Spleen (tissue), 11 donors: Measurements from ENCODE around the gene SIRPB2. TPM values are rescaled to one million over a fixed set of nuclear protein-coding genes. Genes with fewer than 3 reads are reported as not detected.

Experiments used
- DNase-seq: peaks from one replicate; pipeline ENCODE4 v3.0.0-alpha.2; 2020
- H3K27ac ChIP-seq, 8 donors: fragments of 200-600 bp; sonication (generic) in 7 of 8; 1 replicate in 4 of 8; 2 replicates in 4 of 8; pipeline versions ENCODE4 v1.5.0 to v1.8.0; 2016 to 2021; ENCODE audit warnings: inconsistent platforms in 4 of 8, mild to moderate bottlenecking in 4 of 8, moderate library complexity in 1 of 8
- H3K27me3 ChIP-seq, 7 donors: fragments of 200-600 bp; sonication (generic) in 6 of 7; replicated peaks in 1 of 7; 1 replicate in 4 of 7; 2 replicates in 3 of 7; pipeline versions ENCODE4 v1.5.0 to v1.8.0; 2016 to 2021; ENCODE audit warnings: inconsistent platforms in 3 of 7, mild to moderate bottlenecking in 1 of 7
- H3K36me3 ChIP-seq, 6 donors: fragments of 200-600 bp; sonication (generic) in 5 of 6; 1 replicate in 4 of 6; 2 replicates in 2 of 6; pipeline versions ENCODE4 v1.5.0 to v1.8.0; 2016 to 2021; ENCODE audit warnings: inconsistent platforms in 2 of 6
- H3K4me1 ChIP-seq, 6 donors: fragments of 200-600 bp; sonication (generic) in 5 of 6; 1 replicate in 3 of 6; 2 replicates in 3 of 6; pipeline versions ENCODE4 v1.5.0 to v1.8.0; 2016 to 2021; ENCODE audit warnings: inconsistent platforms in 3 of 6
- H3K4me3 ChIP-seq, 8 donors: fragments of 200-600 bp; sonication (generic) in 7 of 8; 1 replicate in 4 of 8; 2 replicates in 4 of 8; pipeline versions ENCODE4 v1.5.0 to v1.8.0; 2016 to 2021; ENCODE audit warnings: inconsistent platforms in 4 of 8, mild to moderate bottlenecking in 4 of 8, moderate library complexity in 2 of 8
- H3K9me3 ChIP-seq, 8 donors: fragments of 200-600 bp; sonication (generic) in 7 of 8; 1 replicate in 4 of 8; 2 replicates in 4 of 8; pipeline versions ENCODE4 v1.5.0 to v1.8.0; 2016 to 2021; ENCODE audit warnings: inconsistent platforms in 4 of 8
- CTCF ChIP-seq, 11 experiments: fragments of 200-600 bp in 7 of 11; fragments of 450-650 bp in 4 of 11; sonication (generic) in 4 of 11; IDR thresholded peaks in 8 of 11; conservative IDR thresholded peaks in 3 of 11; 1 replicate in 7 of 11; 2 replicates in 4 of 11; pipeline versions ENCODE4 v1.4.0 to v1.8.0; 2016 to 2021; ENCODE audit warnings: antibody characterized with exemption in 11 of 11, inconsistent platforms in 4 of 11, mild to moderate bottlenecking in 1 of 11
- POLR2A ChIP-seq, 3 donors: fragments of 450-650 bp; IDR thresholded peaks; one replicate each; pipeline ENCODE4 v1.5.1; 2017; ENCODE audit warnings: antibody characterized with exemption in 3 of 3, mild to moderate bottlenecking in 1 of 3
- POLR2AphosphoS5 ChIP-seq, 3 donors: sonication (generic); formaldehyde crosslinking; IDR thresholded peaks; one replicate each; pipeline ENCODE4 v1.5.1; 2017; ENCODE audit warnings: antibody characterized with exemption in 3 of 3
- WGBS, 5 donors: extraction: QIAGEN DNeasy Blood & Tissue Kit in 3 of 5; methylation state at CpG; one replicate each; pipeline versions ENCODE4 v1.1.5 to v1.1.7; 2013 to 2018; 5-methylcytosine and 5-hydroxymethylcytosine counted together
- intact Hi-C: fragments of 100-400 bp; cut with DNase I; formaldehyde crosslinking; loops from one replicate; pipeline ENCODE4 v1.15.0; 2023; ENCODE audit warnings: low total_unique reads
- polyA plus RNA-seq, 3 donors: library from polyadenylated mRNA; stranded (reverse); fragments of 200-250 nt; gene quantifications; one replicate each; pipeline ENCODE4 v1.2.1, GENCODE V29; 2013
- total RNA-seq, 7 donors: library from RNA; depleted of rRNA in 3 of 7; stranded (reverse); fragments of >200 nt in 3 of 7; fragmentation: NEBNext Ultra II Directional in 4 of 7; extraction: Animal tissue kit (Norgen Biotek cat#: 25700) in 4 of 7; gene quantifications; one replicate each; pipeline versions ENCODE4 v1.1.0 to v1.2.1, GENCODE V29; 2016 to 2021
- donor health status: healthy with polysubstance abuse.
- donor health status: DM: no; HTN: no; CAD: no; lungs with moderate emphysema.
- donor health status: DM: no; HTN: no; CAD: no.
- donor health status: Bipolar disorder and iron deficiency.
- donor health status: healthy.
- donor health status: DM: no; HTN: no; CAD: no.
- donor health status: DM: yes; HTN: yes; CAD: no.

SIRPB2 gene
- total and polyA plus RNA-seq, 10 donors: 2.1 to 92.2 (median 31.4) TPM

- Histone ChIP-seq H3K9me3 (no peaks in the 10 kb centered on the region), H3K27ac (no peak overlapping the region), H3K27me3 (no peaks in the 10 kb centered on the region), H3K36me3 (peaks cover 0 to 100% (median 67%) of the 10 kb centered on the region in 6 donors), H3K4me1 (peaks cover 15 to 46% (median 32%) of the 10 kb centered on the region in 6 donors), H3K4me3 (no peak overlapping the region)
- intact Hi-C loops: no loop called here
- WGBS, 5 donors: 89 to 97% (median 96%) methylated on average over 2 of the region's 2 CpGs
- DNase-seq: no peak
- TF ChIP-seq CTCF (IDR thresholded peaks at IDR 0.05 in 8 of 11, conservative IDR thresholded peaks at IDR 0.05 in 3 of 11) (no peak), POLR2A (IDR thresholded peaks at IDR 0.05) (no peak), POLR2AphosphoS5 (IDR thresholded peaks at IDR 0.05) (no peak)
These were observed 30.9 kb downstream of the SIRPB2 start for GRCh38 chr20:1460275-1460674.

GRCh38 chr20:1457992-1458391 is 33.2 kb downstream of the SIRPB2 start:
- peaks cover 4 to 100% (median 84%) of the 10 kb centered on the region in 6 donors for H3K36me3 ChIP-seq
- WGBS, 5 donors: 96 to 100% (median 98%) methylated on average over 2 of the region's 2 CpGs
- no peak for DNase-seq
- H3K27ac ChIP-seq: no peak overlapping the region
- intact Hi-C loops: no loop called here
- H3K27me3 ChIP-seq: no peaks in the 10 kb centered on the region
- peaks cover 0 to 23% (median 9%) of the 10 kb centered on the region in 6 donors for H3K4me1 ChIP-seq
- no peaks in the 10 kb centered on the region for H3K9me3 ChIP-seq
- TF ChIP-seq POLR2AphosphoS5 (IDR thresholded peaks at IDR 0.05) (no peak), CTCF (IDR thresholded peaks at IDR 0.05 in 8 of 11, conservative IDR thresholded peaks at IDR 0.05 in 3 of 11) (no peak), POLR2A (IDR thresholded peaks at IDR 0.05) (no peak)
- no peak overlapping the region for H3K4me3 ChIP-seq

GRCh38 chr20:1456300-1456699 is 34.9 kb downstream of the SIRPB2 start:
- 75 to 86% (median 75%) methylated on average over 5 of the region's 5 CpGs for WGBS, 5 donors
- Histone ChIP-seq H3K27me3 (no peaks in the 10 kb centered on the region), H3K9me3 (peaks cover 0 to 12% (median 5%) of the 10 kb centered on the region in 8 donors), H3K4me3 (no peak overlapping the region), H3K4me1 (peaks cover 0 to 6% (median 0%) of the 10 kb centered on the region in 6 donors), H3K36me3 (peaks cover 10 to 100% (median 97%) of the 10 kb centered on the region in 6 donors), H3K27ac (no peak overlapping the region)
- TF ChIP-seq POLR2A (IDR thresholded peaks at IDR 0.05) (no peak), CTCF (IDR thresholded peaks at IDR 0.05 in 8 of 11, conservative IDR thresholded peaks at IDR 0.05 in 3 of 11) (no peak), POLR2AphosphoS5 (IDR thresholded peaks at IDR 0.05) (no peak)
- no peak for DNase-seq
- intact Hi-C loops: no loop called here

GRCh38 chr20:1450926-1451491 is 40.2 kb downstream of the SIRPB2 start:
- Histone ChIP-seq H3K4me1 (peaks cover 0 to 4% (median 0%) of the 10 kb centered on the region in 6 donors), H3K36me3 (peaks cover 21 to 100% (median 99%) of the 10 kb centered on the region in 6 donors), H3K27me3 (no peaks in the 10 kb centered on the region), H3K27ac (no peak overlapping the region), H3K9me3 (peaks cover 0 to 20% (median 13%) of the 10 kb centered on the region in 8 donors), H3K4me3 (no peak overlapping the region)
- intact Hi-C loops: no loop called here
- TF ChIP-seq CTCF (IDR thresholded peaks at IDR 0.05 in 8 of 11, conservative IDR thresholded peaks at IDR 0.05 in 3 of 11) (no peak), POLR2A (IDR thresholded peaks at IDR 0.05) (no peak)
- DNase-seq: no peak
